CD14-positive monocyte (primary cell): Measurements from ENCODE around the gene PLXNC1. TPM values are rescaled to one million over a fixed set of nuclear protein-coding genes. Genes with fewer than 3 reads are reported as not detected.

ENCODE experiments used
- DNase-seq, 3 donors: peaks; one replicate each; pipeline ENCODE4 v3.0.0-alpha.2; 2011 to 2022
- H2AFZ ChIP-seq: 2 replicates; pipeline ENCODE4 v1.6.0; 2012; ENCODE audit warnings: mild to moderate bottlenecking, low read depth, low read length, inconsistent platforms; ENCODE audit not compliant: insufficient read depth, poor library complexity, severe bottlenecking
- H3K27ac ChIP-seq, 2 donors: 1 replicate in 1 of 2; 2 replicates in 1 of 2; pipeline ENCODE4 v1.5.1; 2012 to 2013; ENCODE audit warnings: low read length in 2 of 2, control low read depth in 1 of 2, inconsistent platforms in 1 of 2, low read depth in 1 of 2, mild to moderate bottlenecking in 1 of 2
- H3K27me3 ChIP-seq, 2 donors: one replicate each; pipeline versions ENCODE4 v1.6.0 to v1.6.1; 2011 to 2013; ENCODE audit warnings: low read length in 2 of 2; ENCODE audit not compliant: control insufficient read depth in 2 of 2, insufficient read depth in 2 of 2
- H3K36me3 ChIP-seq, 2 donors: replicated peaks in 1 of 2; 1 replicate in 1 of 2; 2 replicates in 1 of 2; pipeline versions ENCODE4 v1.5.1 to v1.6.1; 2012 to 2013; ENCODE audit warnings: low read length in 2 of 2, control low read depth in 1 of 2, inconsistent platforms in 1 of 2, mild to moderate bottlenecking in 1 of 2; ENCODE audit not compliant: insufficient read depth in 2 of 2, control insufficient read depth in 1 of 2
- H3K4me1 ChIP-seq, 2 donors: 1 replicate in 1 of 2; 2 replicates in 1 of 2; pipeline versions ENCODE4 v1.5.1 to v1.6.1; 2012 to 2013; ENCODE audit warnings: low read length in 2 of 2, control low read depth in 1 of 2, inconsistent platforms in 1 of 2, mild to moderate bottlenecking in 1 of 2, moderate library complexity in 1 of 2; ENCODE audit not compliant: insufficient read depth in 2 of 2, control insufficient read depth in 1 of 2
- H3K4me2 ChIP-seq: replicated peaks from 2 replicates; pipeline ENCODE3; 2012; ENCODE audit warnings: low read length, moderate library complexity, mild to moderate bottlenecking; ENCODE audit not compliant: poor library complexity, severe bottlenecking; ENCODE audit errors: extremely low read depth
- H3K4me3 ChIP-seq, 3 experiments: fragments of 200-600 bp in 1 of 3; sonication (generic) in 1 of 3; replicated peaks in 1 of 3; 1 replicate in 2 of 3; 2 replicates in 1 of 3; pipeline ENCODE4 v1.5.1; 2011 to 2013; ENCODE audit warnings: low read length in 3 of 3, mild to moderate bottlenecking in 3 of 3, control low read depth in 2 of 3, low read depth in 2 of 3, inconsistent platforms in 1 of 3, moderate library complexity in 1 of 3
- H3K79me2 ChIP-seq: 2 replicates; pipeline ENCODE4 v1.6.0; 2012; ENCODE audit warnings: mild to moderate bottlenecking, control low read depth, inconsistent platforms, low read length, moderate library complexity; ENCODE audit not compliant: insufficient read depth
- H3K9ac ChIP-seq: 2 replicates; pipeline ENCODE4 v1.6.0; 2017; ENCODE audit warnings: low read length, mild to moderate bottlenecking; ENCODE audit not compliant: insufficient read depth, poor library complexity, severe bottlenecking
- H3K9me3 ChIP-seq, 2 donors: replicated peaks in 1 of 2; 1 replicate in 1 of 2; 2 replicates in 1 of 2; pipeline versions ENCODE4 v1.5.1 to v1.6.1; 2012 to 2013; ENCODE audit warnings: low read length in 2 of 2, control low read depth in 1 of 2; ENCODE audit not compliant: control insufficient read depth in 1 of 2, insufficient read depth in 1 of 2
- H4K20me1 ChIP-seq: 2 replicates; pipeline ENCODE4 v1.6.0; 2012; ENCODE audit warnings: mild to moderate bottlenecking, low read length, control low read depth, moderate library complexity; ENCODE audit not compliant: insufficient read depth
- H3K27ac Mint-ChIP-seq, 7 donors: one replicate each; pipeline ENCODE4 v1.8.0; 2020; ENCODE audit warnings: mild to moderate bottlenecking in 7 of 7, mixed read lengths in 7 of 7, moderate library complexity in 6 of 7, inconsistent platforms in 2 of 7
- H3K27me3 Mint-ChIP-seq, 3 donors: one replicate each; pipeline ENCODE4 v1.8.0; 2021 to 2022; ENCODE audit warnings: low read depth in 3 of 3, mild to moderate bottlenecking in 3 of 3, mixed read lengths in 3 of 3, moderate library complexity in 3 of 3, inconsistent platforms in 1 of 3
- H3K36me3 Mint-ChIP-seq, 2 donors: one replicate each; pipeline ENCODE4 v1.8.0; 2020; ENCODE audit warnings: mixed read lengths in 2 of 2, inconsistent platforms in 1 of 2, mild to moderate bottlenecking in 1 of 2
- H3K4me1 Mint-ChIP-seq: one replicate; pipeline ENCODE4 v1.8.0; 2020; ENCODE audit warnings: mild to moderate bottlenecking, mixed read lengths
- H3K4me3 Mint-ChIP-seq, 2 donors: one replicate each; pipeline ENCODE4 v1.8.0; 2020; ENCODE audit warnings: mild to moderate bottlenecking in 2 of 2, mixed read lengths in 2 of 2, moderate library complexity in 1 of 2
- H3K9me3 Mint-ChIP-seq, 7 donors: one replicate each; pipeline ENCODE4 v1.8.0; 2020 to 2022; ENCODE audit warnings: mixed read lengths in 7 of 7, mild to moderate bottlenecking in 6 of 7, moderate library complexity in 6 of 7, inconsistent platforms in 2 of 7
- CTCF ChIP-seq: fragments of 200-600 bp; IDR thresholded peaks from one replicate; pipeline ENCODE4 v1.8.0; 2022; ENCODE audit warnings: antibody characterized with exemption, mild to moderate bottlenecking
- WGBS: methylation state at CpG from one replicate; pipeline ENCODE4 v1.1.5; 2013; ENCODE audit warnings: missing lambda C conversion rate; ENCODE audit not compliant: insufficient coverage; 5-methylcytosine and 5-hydroxymethylcytosine counted together
- intact Hi-C, 2 donors: fragments of 100-400 bp; cut with micrococcal nuclease; formaldehyde crosslinking; loops; one replicate each; pipeline versions ENCODE4 v1.15.0 to v1.15.1; 2023
- polyA plus RNA-seq, 3 donors: library from polyadenylated mRNA; depleted of rRNA in 1 of 3; unstranded in 2 of 3; stranded (reverse) in 1 of 3; fragments of 300-500 nt in 2 of 3; fragments of >200 nt in 1 of 3; fragmentation: Illumina TruSeq in 2 of 3; gene quantifications; 1 replicate in 2 of 3; 2 replicates in 1 of 3; pipeline ENCODE4 v1.2.3, GENCODE V29; 2012 to 2021

Gene PLXNC1
- polyA plus RNA-seq, 3 donors = 14.3 to 35.2 (median 15.4) TPM

- intact Hi-C loops = loop anchor here (2.0 to 10.0 kb wide), 3 partner anchors 26 to 122 kb away; partner anchors contain the start of gene PLXNC1 (in 1 of the 2)
- Histone ChIP-seq H3K4me1 (peaks cover 73 to 78% of the 10 kb centered on the region in 2 donors), H3K27ac (peak overlapping the region; percentile 46 to 61), H3K36me3 (peaks cover 10 to 43% of the 10 kb centered on the region in 2 donors), H3K27me3 (no peaks in the 10 kb centered on the region), H2AFZ (no peak overlapping the region), H3K79me2 (no peaks in the 10 kb centered on the region), H4K20me1 (no peaks in the 10 kb centered on the region), H3K9ac (no peak overlapping the region), H3K4me2 (peak overlapping the region; percentile 34), H3K9me3 (no peaks in the 10 kb centered on the region), H3K4me3 (peak overlapping the region in 1 of 3 experiments; percentile 7)
- peak in 2 of 3 donors; percentile 59 to 61 for DNase-seq
- no peak for TF ChIP-seq CTCF
- H3K27me3 Mint-ChIP-seq = no peaks in the 10 kb centered on the region
- H3K4me3 Mint-ChIP-seq = peak overlapping the region in 1 of 2 donors; percentile 68
- H3K9me3 Mint-ChIP-seq = peaks cover 0 to 4% (median 0%) of the 10 kb centered on the region in 7 donors
- peak overlapping the region; percentile 81 to 92 (median 88) for H3K27ac Mint-ChIP-seq
- peaks cover 73% of the 10 kb centered on the region for H3K4me1 Mint-ChIP-seq
- WGBS = 85% methylated on average over 3 of the region's 11 CpGs
- H3K36me3 Mint-ChIP-seq = peaks cover 55 to 66% of the 10 kb centered on the region in 2 donors
Measured at GRCh38 chr12:94266796-94267536, 118.6 kb downstream of the PLXNC1 start.

GRCh38 chr12:94267537-94267872, 119.1 kb downstream of the PLXNC1 start:
- Histone ChIP-seq H3K4me1 (peaks cover 67 to 77% of the 10 kb centered on the region in 2 donors), H2AFZ (no peak overlapping the region), H3K9ac (no peak overlapping the region), H3K27ac (peak overlapping the region; percentile 46 to 61), H3K9me3 (no peaks in the 10 kb centered on the region), H3K79me2 (no peaks in the 10 kb centered on the region), H3K36me3 (peaks cover 13 to 45% of the 10 kb centered on the region in 2 donors), H3K4me3 (peak overlapping the region in 1 of 3 experiments; percentile 7), H3K4me2 (peak overlapping the region; percentile 34), H3K27me3 (no peaks in the 10 kb centered on the region), H4K20me1 (no peaks in the 10 kb centered on the region)
- H3K27ac Mint-ChIP-seq = peak overlapping the region; percentile 81 to 92 (median 88)
- intact Hi-C loops = loop anchor here (2.0 to 10.0 kb wide), 3 partner anchors 27 to 123 kb away; partner anchors contain the start of gene PLXNC1 (in 1 of the 2)
- peaks cover 55 to 67% of the 10 kb centered on the region in 2 donors for H3K36me3 Mint-ChIP-seq
- no peak for TF ChIP-seq CTCF
- peaks cover 0 to 4% (median 0%) of the 10 kb centered on the region in 7 donors for H3K9me3 Mint-ChIP-seq
- peak overlapping the region in 1 of 2 donors; percentile 68 for H3K4me3 Mint-ChIP-seq
- peaks cover 73% of the 10 kb centered on the region for H3K4me1 Mint-ChIP-seq
- WGBS = no CpG with 5 or more reads among the region's 3 CpGs
- no peak for DNase-seq
- H3K27me3 Mint-ChIP-seq = no peaks in the 10 kb centered on the region
